Fibroblast of lung (primary cell): Measurements from ENCODE around the gene FCRL3.

Experiments used
- EZH2 ChIP-seq: IDR thresholded peaks from 2 replicates; pipeline ENCODE4 v1.5.1; 2012; ENCODE audit warnings: low read length, control low read depth, mild to moderate bottlenecking; ENCODE audit errors: missing control alignments
- TF ChIP-seq, protein P1 (sequence below), 2 donors: IDR thresholded peaks in 1 of 2; conservative IDR thresholded peaks in 1 of 2; 1 replicate in 1 of 2; 2 replicates in 1 of 2; pipeline ENCODE4 v1.5.1; 2011 to 2012; ENCODE audit warnings: low read length in 2 of 2, control low read depth in 1 of 2, inconsistent platforms in 1 of 2, low read depth in 1 of 2, mild to moderate bottlenecking in 1 of 2

- TF ChIP-seq, protein P1, sequence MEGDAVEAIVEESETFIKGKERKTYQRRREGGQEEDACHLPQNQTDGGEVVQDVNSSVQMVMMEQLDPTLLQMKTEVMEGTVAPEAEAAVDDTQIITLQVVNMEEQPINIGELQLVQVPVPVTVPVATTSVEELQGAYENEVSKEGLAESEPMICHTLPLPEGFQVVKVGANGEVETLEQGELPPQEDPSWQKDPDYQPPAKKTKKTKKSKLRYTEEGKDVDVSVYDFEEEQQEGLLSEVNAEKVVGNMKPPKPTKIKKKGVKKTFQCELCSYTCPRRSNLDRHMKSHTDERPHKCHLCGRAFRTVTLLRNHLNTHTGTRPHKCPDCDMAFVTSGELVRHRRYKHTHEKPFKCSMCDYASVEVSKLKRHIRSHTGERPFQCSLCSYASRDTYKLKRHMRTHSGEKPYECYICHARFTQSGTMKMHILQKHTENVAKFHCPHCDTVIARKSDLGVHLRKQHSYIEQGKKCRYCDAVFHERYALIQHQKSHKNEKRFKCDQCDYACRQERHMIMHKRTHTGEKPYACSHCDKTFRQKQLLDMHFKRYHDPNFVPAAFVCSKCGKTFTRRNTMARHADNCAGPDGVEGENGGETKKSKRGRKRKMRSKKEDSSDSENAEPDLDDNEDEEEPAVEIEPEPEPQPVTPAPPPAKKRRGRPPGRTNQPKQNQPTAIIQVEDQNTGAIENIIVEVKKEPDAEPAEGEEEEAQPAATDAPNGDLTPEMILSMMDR (conservative IDR thresholded peaks at IDR 0.05 in 1 of 2, IDR thresholded peaks at IDR 0.05 in 1 of 2; ENCODE audit: low read depth in 1 of 2, low read length in 2 of 2) = no peak
- TF ChIP-seq EZH2 = no peak
Observed at GRCh38 chr1:157695417-157695816, 5.2 kb downstream of the FCRL3 start.
